ENCODE measurements around the gene SPSB4. TPM values are rescaled to one million over a fixed set of nuclear protein-coding genes. Genes with fewer than 3 reads are reported as not detected.
A peak's percentile ranks its signal among the peaks of the same experiment; 100 is the strongest.

The SPSB4 gene
- total and polyA plus RNA-seq, 2 of the 8 experiments (the other 6 are each of a cell fraction or from before 2014, with no cell fraction given): 15.1 to 17.2 TPM

- TF ChIP-seq CHD7 (IDR thresholded peaks at IDR 0.05; ENCODE audit: insufficient replicate concordance, low read length) (no peak), E2F6 (IDR thresholded peaks at IDR 0.05) (peak; percentile 41), POU5F1 (IDR thresholded peaks at IDR 0.05; ENCODE audit: low read depth, low read length) (no peak), TEAD4 (IDR thresholded peaks at IDR 0.05; ENCODE audit: low read depth, low read length) (no peak), ZNF274 (IDR thresholded peaks at IDR 0.05; ENCODE audit: borderline replicate concordance, extremely low read depth, low read length) (no peak), KDM1A (IDR thresholded peaks at IDR 0.05; ENCODE audit: borderline replicate concordance, low read length) (no peak)
Measured at GRCh38 chr3:141104151-141104821, 53.1 kb downstream of the SPSB4 start (continued).

Measured in H1 (cell line).